Upper lobe of right lung (tissue), 1 donor: ENCODE measurements around the gene CNTN4. TPM values are rescaled to one million over a fixed set of nuclear protein-coding genes. Genes with fewer than 3 reads are reported as not detected.

Experiments
- ATAC-seq: fragments of 200-7000 bp; cut with Tn5 transposase; one replicate; pipeline ENCODE4 v1.9.1; 2020; ENCODE audit warnings: mild to moderate bottlenecking, moderate library complexity
- DNase-seq: peaks from one replicate; pipeline ENCODE4 v3.0.0-alpha.2; 2020
- H3K27ac ChIP-seq: fragments of 200-600 bp; one replicate; pipeline ENCODE4 v1.8.0; 2022
- H3K27me3 ChIP-seq: fragments of 200-600 bp; one replicate; pipeline ENCODE4 v1.8.0; 2022; ENCODE audit warnings: mild to moderate bottlenecking
- H3K36me3 ChIP-seq: fragments of 200-600 bp; one replicate; pipeline ENCODE4 v1.8.0; 2022
- H3K4me1 ChIP-seq: fragments of 200-600 bp; one replicate; pipeline ENCODE4 v1.8.0; 2022
- H3K4me3 ChIP-seq: fragments of 200-600 bp; one replicate; pipeline ENCODE4 v1.8.0; 2022; ENCODE audit warnings: mild to moderate bottlenecking
- H3K9me3 ChIP-seq: fragments of 200-600 bp; one replicate; pipeline ENCODE4 v1.8.0; 2022
- intact Hi-C: fragments of 100-400 bp; cut with DNase I; formaldehyde crosslinking; loops from one replicate; pipeline ENCODE4 v1.11.0; 2022
- total RNA-seq: library from RNA; stranded (reverse); fragmentation: NEBNext Ultra II Directional; extraction: Animal tissue kit (Norgen Biotek cat#: 25700); gene quantifications from one replicate; pipeline ENCODE4 v1.2.1, GENCODE V29; 2021
- TF ChIP-seq, protein P1 (sequence below): fragments of 200-600 bp; IDR thresholded peaks from one replicate; pipeline ENCODE4 v1.8.0; 2022; ENCODE audit warnings: antibody characterized with exemption
- donor health status: DM: no; HTN: yes; CAD: no; lungs with severe emphysema.

Gene CNTN4
- total RNA-seq, 1 donor from 2014 or later, result 11.3 TPM

DNA sequence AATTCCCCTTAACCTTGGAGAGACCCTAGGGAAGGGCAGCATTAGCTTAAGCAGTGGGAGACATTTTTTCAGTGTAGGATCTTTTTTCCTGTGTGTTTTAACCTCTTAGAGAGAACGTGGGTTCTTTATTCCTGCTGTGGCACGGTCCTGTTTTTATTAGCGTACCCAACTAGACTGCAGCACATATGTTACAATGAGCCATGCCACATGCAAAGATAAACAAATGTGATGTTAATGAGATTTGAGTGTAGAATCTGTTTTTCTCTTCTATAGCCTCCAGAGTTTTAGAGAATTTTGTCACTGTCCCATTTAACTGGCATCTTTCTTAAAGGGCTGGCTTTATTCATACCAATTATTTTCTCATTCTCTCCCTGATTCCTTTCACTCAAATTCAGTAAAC is 347.5 kb downstream of the CNTN4 start:
- ATAC-seq (no peak), DNase-seq (no peak)
- Histone ChIP-seq H3K27ac (no peak overlapping the region), H3K36me3 (no peaks in the 10 kb centered on the region), H3K4me3 (no peak overlapping the region), H3K9me3 (no peaks in the 10 kb centered on the region), H3K4me1 (no peaks in the 10 kb centered on the region), H3K27me3 (no peaks in the 10 kb centered on the region)
- TF ChIP-seq, protein P1, sequence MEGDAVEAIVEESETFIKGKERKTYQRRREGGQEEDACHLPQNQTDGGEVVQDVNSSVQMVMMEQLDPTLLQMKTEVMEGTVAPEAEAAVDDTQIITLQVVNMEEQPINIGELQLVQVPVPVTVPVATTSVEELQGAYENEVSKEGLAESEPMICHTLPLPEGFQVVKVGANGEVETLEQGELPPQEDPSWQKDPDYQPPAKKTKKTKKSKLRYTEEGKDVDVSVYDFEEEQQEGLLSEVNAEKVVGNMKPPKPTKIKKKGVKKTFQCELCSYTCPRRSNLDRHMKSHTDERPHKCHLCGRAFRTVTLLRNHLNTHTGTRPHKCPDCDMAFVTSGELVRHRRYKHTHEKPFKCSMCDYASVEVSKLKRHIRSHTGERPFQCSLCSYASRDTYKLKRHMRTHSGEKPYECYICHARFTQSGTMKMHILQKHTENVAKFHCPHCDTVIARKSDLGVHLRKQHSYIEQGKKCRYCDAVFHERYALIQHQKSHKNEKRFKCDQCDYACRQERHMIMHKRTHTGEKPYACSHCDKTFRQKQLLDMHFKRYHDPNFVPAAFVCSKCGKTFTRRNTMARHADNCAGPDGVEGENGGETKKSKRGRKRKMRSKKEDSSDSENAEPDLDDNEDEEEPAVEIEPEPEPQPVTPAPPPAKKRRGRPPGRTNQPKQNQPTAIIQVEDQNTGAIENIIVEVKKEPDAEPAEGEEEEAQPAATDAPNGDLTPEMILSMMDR, result no peak
- intact Hi-C loops, result no loop called here

- no peak overlapping the region for H3K4me3 ChIP-seq
- H3K9me3 ChIP-seq, result no peaks in the 10 kb centered on the region
- H3K4me1 ChIP-seq, result no peaks in the 10 kb centered on the region
- DNase-seq (no peak), ATAC-seq (no peak)
- no peaks in the 10 kb centered on the region for H3K36me3 ChIP-seq
- H3K27ac ChIP-seq, result no peak overlapping the region
- intact Hi-C loops, result no loop called here
- H3K27me3 ChIP-seq, result no peaks in the 10 kb centered on the region
- TF ChIP-seq, protein P1, result no peak
These were observed 353.6 kb downstream of the CNTN4 start for GRCh38 chr3:2452249-2452648.

DNA sequence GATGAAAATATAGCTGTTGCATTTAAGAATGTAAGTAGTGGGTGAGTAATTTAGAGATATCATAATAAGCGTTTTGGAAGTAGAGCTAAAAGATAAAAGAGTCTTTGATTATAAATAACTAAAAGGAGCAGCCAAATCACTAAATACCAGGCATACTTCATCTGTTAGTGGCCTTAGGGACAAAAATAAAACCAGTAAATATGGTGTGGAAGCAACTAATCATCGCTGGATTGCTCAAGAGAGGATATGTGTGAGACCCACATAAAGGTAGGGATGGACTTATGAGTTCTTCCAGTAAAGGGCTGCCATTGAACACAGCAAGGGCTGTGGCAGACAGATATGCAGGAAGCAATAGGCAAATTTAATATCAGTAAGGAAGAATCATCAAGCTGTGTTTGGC is 356.2 kb downstream of the CNTN4 start:
- intact Hi-C loops, result no loop called here
- no peaks in the 10 kb centered on the region for H3K36me3 ChIP-seq
- H3K27me3 ChIP-seq, result no peaks in the 10 kb centered on the region
- ATAC-seq (no peak), DNase-seq (no peak)
- no peaks in the 10 kb centered on the region for H3K4me1 ChIP-seq
- no peak overlapping the region for H3K4me3 ChIP-seq
- H3K9me3 ChIP-seq, result no peaks in the 10 kb centered on the region
- TF ChIP-seq, protein P1, result no peak
- H3K27ac ChIP-seq, result no peak overlapping the region

- intact Hi-C loops, result no loop called here
- TF ChIP-seq, protein P1, result no peak
- H3K27ac ChIP-seq, result no peak overlapping the region
- no peaks in the 10 kb centered on the region for H3K9me3 ChIP-seq
- H3K4me1 ChIP-seq, result no peaks in the 10 kb centered on the region
- ATAC-seq (no peak), DNase-seq (no peak)
- no peak overlapping the region for H3K4me3 ChIP-seq
- no peaks in the 10 kb centered on the region for H3K27me3 ChIP-seq
- no peaks in the 10 kb centered on the region for H3K36me3 ChIP-seq
These were observed 358.1 kb downstream of the CNTN4 start for GRCh38 chr3:2456788-2457187.

DNA sequence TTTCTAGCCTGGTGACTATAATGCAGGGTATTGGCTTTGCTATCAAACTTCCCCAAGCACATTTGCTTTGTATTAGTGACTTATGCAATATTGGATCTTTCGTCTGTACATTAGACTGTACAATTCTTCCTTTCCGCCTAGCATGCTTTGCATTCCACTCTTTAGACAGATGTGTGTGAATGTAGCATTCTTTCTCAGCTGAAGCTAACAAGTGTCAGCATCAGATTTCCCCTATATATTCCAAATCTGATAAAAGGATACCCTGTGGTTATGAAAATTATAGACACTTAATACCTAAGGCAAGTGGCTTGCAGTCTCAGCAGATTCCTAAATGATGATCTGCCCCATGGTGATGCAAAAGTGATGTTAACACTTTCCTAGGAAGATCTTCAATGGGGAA is 360.1 kb downstream of the CNTN4 start:
- DNase-seq (no peak), ATAC-seq (no peak)
- H3K27me3 ChIP-seq, result no peaks in the 10 kb centered on the region
- no peak overlapping the region for H3K4me3 ChIP-seq
- H3K36me3 ChIP-seq, result no peaks in the 10 kb centered on the region
- intact Hi-C loops, result no loop called here
- H3K4me1 ChIP-seq, result no peaks in the 10 kb centered on the region
- H3K27ac ChIP-seq, result no peak overlapping the region
- TF ChIP-seq, protein P1, result no peak
- H3K9me3 ChIP-seq, result no peaks in the 10 kb centered on the region

DNA sequence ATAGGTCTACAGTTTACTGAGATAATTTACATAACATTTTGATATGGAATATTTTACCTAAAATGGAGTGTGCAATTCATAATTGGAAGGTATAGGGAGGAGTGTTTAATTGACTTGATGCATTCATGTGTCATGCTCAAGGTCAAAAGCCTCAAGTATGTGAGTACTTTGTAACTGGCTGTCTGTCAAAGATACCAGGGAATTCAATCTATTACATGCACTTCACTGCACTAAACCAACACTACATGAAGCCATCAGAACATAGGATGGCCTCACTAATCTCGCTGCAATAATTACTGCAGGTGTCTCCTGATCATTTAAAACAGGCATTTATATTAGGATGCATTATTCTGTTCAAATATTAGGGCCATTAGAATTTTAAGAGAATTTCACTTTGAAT is 367.2 kb downstream of the CNTN4 start:
- no peaks in the 10 kb centered on the region for H3K27me3 ChIP-seq
- no peaks in the 10 kb centered on the region for H3K4me1 ChIP-seq
- no peak overlapping the region for H3K27ac ChIP-seq
- H3K36me3 ChIP-seq, result no peaks in the 10 kb centered on the region
- ATAC-seq (no peak), DNase-seq (no peak)
- H3K4me3 ChIP-seq, result no peak overlapping the region
- intact Hi-C loops, result no loop called here
- H3K9me3 ChIP-seq, result no peaks in the 10 kb centered on the region
- TF ChIP-seq, protein P1, result no peak
